Measurements from ENCODE around the gene CIITA.

CIITA gene

GRCh38 chr16:10833271-10833670, 43.7 kb upstream of the CIITA start:
- H3K4me3 ChIP-seq (ENCODE audit: low read depth, low read length), result no peak overlapping the region
- TF ChIP-seq CTCF (IDR thresholded peaks at IDR 0.05; ENCODE audit: insufficient read depth, low read length, missing control alignments), result no peak
- POLR2A ChIA-PET, result no interaction called here
- CTCF ChIA-PET, result no interaction called here
- DNase-seq (ENCODE audit: low read depth, low spot score), result no peak

- no peak overlapping the region for H3K4me3 ChIP-seq (ENCODE audit: low read depth, low read length)
- no peak for TF ChIP-seq CTCF (IDR thresholded peaks at IDR 0.05; ENCODE audit: insufficient read depth, low read length, missing control alignments)
- DNase-seq (ENCODE audit: low read depth, low spot score), result no peak
- CTCF ChIA-PET, result no interaction called here
- POLR2A ChIA-PET, result no interaction called here
Observed at GRCh38 chr16:10834130-10834529, 42.9 kb upstream of the CIITA start.

- no peak for TF ChIP-seq CTCF (IDR thresholded peaks at IDR 0.05; ENCODE audit: insufficient read depth, low read length, missing control alignments)
- POLR2A ChIA-PET, result no interaction called here
Observed at GRCh38 chr16:10834766-10835165, 42.2 kb upstream of the CIITA start.

GRCh38 chr16:10835281-10835931, 41.6 kb upstream of the CIITA start:
- ChIA-PET CTCF (no interaction called here), POLR2A (no interaction called here)

More at GRCh38 chr16:10834766-10835165, 42.2 kb upstream of the CIITA start:
- DNase-seq (ENCODE audit: low read depth, low spot score), result no peak
- CTCF ChIA-PET, result no interaction called here
- no peak overlapping the region for H3K4me3 ChIP-seq (ENCODE audit: low read depth, low read length)

GRCh38 chr16:10836174-10836853, 40.7 kb upstream of the CIITA start:
- ChIA-PET POLR2A (no interaction called here), CTCF (no interaction called here)
- TF ChIP-seq CTCF (IDR thresholded peaks at IDR 0.05; ENCODE audit: insufficient read depth, low read length, missing control alignments), result no peak
- no peak overlapping the region for H3K4me3 ChIP-seq (ENCODE audit: low read depth, low read length)
- DNase-seq (ENCODE audit: low read depth, low spot score), result no peak

More at GRCh38 chr16:10835281-10835931, 41.6 kb upstream of the CIITA start:
- no peak for TF ChIP-seq CTCF (IDR thresholded peaks at IDR 0.05; ENCODE audit: insufficient read depth, low read length, missing control alignments)
- no peak for DNase-seq (ENCODE audit: low read depth, low spot score)
- no peak overlapping the region for H3K4me3 ChIP-seq (ENCODE audit: low read depth, low read length)

GRCh38 chr16:10838621-10839278, 38.3 kb upstream of the CIITA start:
- POLR2A ChIA-PET, result no interaction called here
- no peak for TF ChIP-seq CTCF (IDR thresholded peaks at IDR 0.05; ENCODE audit: insufficient read depth, low read length, missing control alignments)
- no peak overlapping the region for H3K4me3 ChIP-seq (ENCODE audit: low read depth, low read length)
- CTCF ChIA-PET, result no interaction called here
- DNase-seq (ENCODE audit: low read depth, low spot score), result no peak
